22Rv1 (cell line): ENCODE measurements around the gene TK1.

Source experiments
- H3K27ac ChIP-seq: fragments of 450-650 bp; 2 replicates; pipeline ENCODE4 v1.5.1; 2017
- CTCF ChIP-seq: fragments of 450-650 bp; IDR thresholded peaks from 2 replicates; pipeline ENCODE4 v1.5.1; 2017; ENCODE audit warnings: mild to moderate bottlenecking
- ZFX ChIP-seq: fragments of 450-650 bp; IDR thresholded peaks from 2 replicates; pipeline ENCODE4 v1.6.1; 2017; ENCODE audit warnings: antibody characterized with exemption, borderline replicate concordance

TK1 gene

DNA sequence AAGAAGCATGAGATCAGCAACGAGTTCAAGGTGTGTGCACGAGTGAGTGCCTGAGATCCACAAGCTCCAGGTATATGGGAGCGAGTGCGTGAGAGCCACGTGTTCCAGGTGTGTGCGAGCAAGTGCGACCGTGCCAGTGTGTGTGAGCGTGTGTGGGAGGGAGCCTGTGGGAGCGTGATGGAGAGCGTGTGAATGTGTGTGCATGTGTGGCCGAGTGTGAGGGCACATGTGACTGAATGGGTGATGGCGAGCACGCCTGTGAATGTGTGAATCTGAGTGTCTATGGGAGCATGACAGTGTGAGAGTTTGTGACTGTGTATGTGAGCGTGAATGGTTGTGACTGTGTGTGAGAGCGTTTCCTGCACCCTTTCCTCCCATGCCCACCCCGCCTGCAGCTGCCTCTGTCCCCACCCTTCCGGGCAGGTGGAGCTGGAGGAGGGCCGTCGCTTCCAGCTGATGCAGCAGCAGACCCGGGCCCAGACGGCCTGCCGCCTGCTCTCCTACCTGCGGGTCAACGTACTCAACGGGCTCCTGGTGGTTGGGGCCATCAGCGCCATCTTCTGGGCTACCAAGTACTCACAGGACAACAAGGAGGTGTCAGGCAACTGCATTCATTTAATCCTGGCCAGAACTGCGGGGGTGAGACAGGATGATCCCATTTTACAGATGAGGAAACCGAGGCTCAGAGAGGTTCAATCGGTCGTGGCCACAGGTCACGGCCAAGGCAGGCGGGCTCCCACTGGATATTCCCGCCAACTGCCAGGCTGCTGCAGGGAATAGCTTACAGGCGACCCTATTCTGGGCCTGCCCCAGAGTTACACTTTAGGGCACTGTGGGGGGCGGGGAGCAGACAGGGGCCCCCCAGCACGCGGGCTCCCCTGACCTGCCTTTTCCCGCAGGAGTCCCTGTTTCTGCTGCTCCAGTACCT, 52.6 kb downstream of the TK1 start:
- H3K27ac ChIP-seq = no peak overlapping the region
- TF ChIP-seq ZFX (no peak), CTCF (peak; percentile 89)

DNA sequence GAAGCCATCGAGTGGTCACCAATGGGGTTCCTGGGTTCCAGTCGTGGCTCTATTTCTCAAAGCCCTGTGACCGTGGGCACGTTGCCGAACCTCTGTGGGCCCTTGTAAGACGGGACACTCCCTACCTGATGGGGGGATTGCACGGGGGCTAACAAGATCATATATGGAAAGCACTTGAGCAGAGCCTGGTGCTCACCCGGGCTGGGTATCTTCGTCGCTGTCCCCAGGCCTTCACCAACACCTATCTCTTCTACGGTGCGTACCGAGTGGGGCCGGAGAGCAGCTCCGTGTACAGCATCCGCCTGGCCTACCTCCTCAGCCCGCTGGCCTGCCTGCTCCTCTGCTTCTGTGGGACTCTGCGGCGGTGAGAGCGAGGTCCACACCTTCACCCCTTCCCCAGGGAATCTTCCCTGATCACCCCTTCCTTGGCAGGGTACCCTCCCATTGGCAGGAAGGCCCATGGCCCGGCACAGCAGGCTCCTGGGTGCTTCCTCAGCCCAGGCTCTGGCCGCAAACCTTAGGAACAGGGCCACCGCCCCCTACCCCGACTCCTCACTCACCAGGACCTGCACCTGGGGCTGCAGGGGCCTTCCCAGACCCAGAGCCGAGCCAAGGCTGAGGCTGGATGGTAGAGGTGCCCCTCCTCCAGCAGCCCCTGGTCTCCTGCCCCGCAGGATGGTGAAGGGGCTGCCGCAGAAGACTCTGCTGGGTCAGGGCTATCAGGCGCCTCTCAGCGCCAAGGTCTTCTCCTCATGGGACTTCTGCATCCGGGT, 53.5 kb downstream of the TK1 start:
- H3K27ac ChIP-seq = no peak overlapping the region
- TF ChIP-seq ZFX (no peak), CTCF (no peak)

DNA sequence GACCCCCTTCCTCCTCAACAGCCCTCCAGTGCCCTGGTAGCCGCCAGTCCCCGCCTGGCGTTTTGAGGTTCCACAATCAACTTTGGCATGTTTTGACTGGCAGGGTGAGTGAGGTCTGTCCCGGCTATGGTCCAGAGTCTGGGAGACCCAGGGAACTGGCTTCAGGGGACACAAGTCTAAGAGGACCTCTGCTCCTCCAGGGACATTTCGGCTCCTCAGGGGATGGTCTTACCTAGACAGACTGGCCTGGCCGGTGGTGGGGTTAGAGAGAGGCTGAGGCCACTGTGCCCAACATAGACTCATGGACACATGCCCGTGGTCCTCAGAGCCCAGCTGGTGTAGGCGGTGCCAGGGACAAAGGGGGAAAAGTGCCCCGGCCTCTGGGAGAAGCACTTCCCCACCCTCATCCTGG, 54.1 kb downstream of the TK1 start:
- no peak overlapping the region for H3K27ac ChIP-seq
- TF ChIP-seq ZFX (no peak), CTCF (no peak)

DNA sequence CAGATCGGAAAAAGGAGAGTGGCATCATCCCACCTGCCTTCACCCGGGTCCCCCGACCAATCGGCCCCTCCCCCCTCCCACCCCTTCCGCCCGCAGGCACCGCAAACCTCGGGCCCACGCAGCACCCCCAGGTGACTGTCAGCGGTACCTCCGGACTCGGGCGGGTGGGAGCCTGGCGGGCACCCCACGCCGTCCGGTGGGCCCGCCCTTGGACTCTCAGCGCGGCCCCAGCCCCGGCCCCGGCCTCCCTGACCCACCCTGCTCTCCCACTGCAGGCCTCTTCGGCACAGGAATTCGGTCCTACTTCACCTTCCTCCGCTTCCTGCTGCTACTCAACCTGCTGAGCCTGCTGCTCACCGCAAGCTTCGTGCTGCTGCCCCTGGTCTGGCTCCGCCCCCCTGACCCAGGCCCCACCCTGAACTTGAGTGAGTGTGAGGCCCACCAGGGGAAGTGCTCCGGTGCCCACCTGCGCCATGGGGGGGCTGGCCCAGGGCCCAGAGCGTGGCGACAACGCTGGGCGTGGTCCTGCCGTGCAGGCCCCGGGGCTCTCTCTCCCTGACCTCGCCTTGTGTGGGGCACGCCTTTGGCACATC, 54.7 kb downstream of the TK1 start:
- H3K27ac ChIP-seq = no peak overlapping the region
- TF ChIP-seq ZFX = no peak
- no peak; the same call in 1 of the 2 replicates for TF ChIP-seq CTCF

- no peak for TF ChIP-seq ZFX
- no peak; the same call in 1 of the 2 replicates for TF ChIP-seq CTCF
- H3K27ac ChIP-seq = no peak overlapping the region
Observed at GRCh38 chr17:78131172-78132083, 55.4 kb downstream of the TK1 start.

- TF ChIP-seq ZFX (no peak), CTCF (no peak)
- no peak within 1 kb of the TSS for H3K27ac ChIP-seq
Observed at GRCh38 chr17:78130437-78131101, 56.3 kb downstream of the TK1 start, which contains the start of gene TMC8. Gene TMC8, plus strand, starts transcription at chr17:78130771. Its CDS starts 818 bp downstream, at chr17:78131589.
